ENCODE measurements around the gene DNAJC28. TPM values are rescaled to one million over a fixed set of nuclear protein-coding genes. Genes with fewer than 3 reads are reported as not detected.

The DNAJC28 gene
- total and polyA plus RNA-seq, 2 donors (not counting 1 experiment from before 2014, with no cell fraction given), result 0.30 to 2.5 TPM

DNA sequence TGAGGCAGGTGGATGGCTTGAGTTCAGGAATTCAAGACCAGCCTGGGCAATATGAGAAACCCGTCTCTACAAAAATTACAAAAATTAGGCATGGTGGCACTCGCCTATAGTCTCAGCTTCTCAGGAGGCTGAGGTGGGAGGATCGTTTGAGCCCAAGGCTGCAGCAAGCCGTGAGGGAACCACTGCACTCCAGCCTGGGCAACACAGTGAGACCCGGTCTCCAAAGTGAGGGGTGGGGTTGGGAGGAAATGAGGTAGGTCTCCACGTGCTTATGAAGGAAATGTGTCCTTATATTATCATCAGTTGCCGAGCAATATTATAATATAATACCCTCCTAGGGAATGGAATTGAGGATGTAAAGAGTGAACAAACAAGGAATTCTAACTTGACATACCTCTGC, 14.4 kb downstream of the DNAJC28 start:
- Mint-ChIP-seq H3K27ac (no peak overlapping the region), H3K27me3 (no peaks in the 10 kb centered on the region), H3K9me3 (ENCODE audit: insufficient read depth) (no peaks in the 10 kb centered on the region), H3K4me3 (no peak overlapping the region), H3K4me1 (peaks cover 22% of the 10 kb centered on the region)
- CTCF ChIA-PET, result no interaction called here
- Histone ChIP-seq H3K27ac (ENCODE audit: low read length in 2 of 2) (no peak overlapping the region), H3K36me3 (replicated peaks in 1 of 2; ENCODE audit: control extremely low read depth in 1 of 2, control insufficient read depth in 1 of 2, extremely low read depth in 1 of 2, insufficient read depth in 2 of 2, low read length in 1 of 2) (no peaks in the 10 kb centered on the region), H4K20me1 (ENCODE audit: control insufficient read depth, insufficient read depth, low read length, poor library complexity, severe bottlenecking) (no peaks in the 10 kb centered on the region), H3K27me3 (replicated peaks in 1 of 4; ENCODE audit: control extremely low read depth in 1 of 4, control insufficient read depth in 3 of 4, insufficient read depth in 4 of 4, low read length in 3 of 4) (no peaks in the 10 kb centered on the region), H2AFZ (ENCODE audit: insufficient read depth, low read depth, low read length, poor library complexity, severe bottlenecking) (no peak overlapping the region), H3K4me2 (replicated peaks; ENCODE audit: low read depth, low read length, poor library complexity, severe bottlenecking) (no peak overlapping the region), H3K9ac (ENCODE audit: low read length) (no peak overlapping the region), H3K4me3 (ENCODE audit: control extremely low read depth in 1 of 5, extremely low read depth in 1 of 5, insufficient read depth in 1 of 5, low read depth in 2 of 5, low read length in 4 of 5) (no peak overlapping the region), H3K9me3 (ENCODE audit: control extremely low read depth in 1 of 3, control insufficient read depth in 2 of 3, insufficient read depth in 1 of 3, low read length in 2 of 3) (peaks cover 0 to 3% (median 0%) of the 10 kb centered on the region in 3 donors), H3K79me2 (ENCODE audit: control insufficient read depth, insufficient read depth, low read length) (peaks cover 49% of the 10 kb centered on the region), H3K4me1 (ENCODE audit: control insufficient read depth in 2 of 2, insufficient read depth in 2 of 2, low read length in 2 of 2) (peaks cover 12 to 14% of the 10 kb centered on the region in 2 donors)
- 97% methylated on average over 3 of the region's 7 CpGs for WGBS (ENCODE audit: insufficient coverage)
- TF ChIP-seq EZH2 (IDR thresholded peaks at IDR 0.05; ENCODE audit: borderline replicate concordance, insufficient read depth, low read depth, low read length, poor library complexity, severe bottlenecking), result no peak
- TF ChIP-seq, protein P1, sequence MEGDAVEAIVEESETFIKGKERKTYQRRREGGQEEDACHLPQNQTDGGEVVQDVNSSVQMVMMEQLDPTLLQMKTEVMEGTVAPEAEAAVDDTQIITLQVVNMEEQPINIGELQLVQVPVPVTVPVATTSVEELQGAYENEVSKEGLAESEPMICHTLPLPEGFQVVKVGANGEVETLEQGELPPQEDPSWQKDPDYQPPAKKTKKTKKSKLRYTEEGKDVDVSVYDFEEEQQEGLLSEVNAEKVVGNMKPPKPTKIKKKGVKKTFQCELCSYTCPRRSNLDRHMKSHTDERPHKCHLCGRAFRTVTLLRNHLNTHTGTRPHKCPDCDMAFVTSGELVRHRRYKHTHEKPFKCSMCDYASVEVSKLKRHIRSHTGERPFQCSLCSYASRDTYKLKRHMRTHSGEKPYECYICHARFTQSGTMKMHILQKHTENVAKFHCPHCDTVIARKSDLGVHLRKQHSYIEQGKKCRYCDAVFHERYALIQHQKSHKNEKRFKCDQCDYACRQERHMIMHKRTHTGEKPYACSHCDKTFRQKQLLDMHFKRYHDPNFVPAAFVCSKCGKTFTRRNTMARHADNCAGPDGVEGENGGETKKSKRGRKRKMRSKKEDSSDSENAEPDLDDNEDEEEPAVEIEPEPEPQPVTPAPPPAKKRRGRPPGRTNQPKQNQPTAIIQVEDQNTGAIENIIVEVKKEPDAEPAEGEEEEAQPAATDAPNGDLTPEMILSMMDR (IDR thresholded peaks at IDR 0.05), result no peak
- POLR2A ChIA-PET, result no interaction called here
- ATAC-seq (ENCODE audit: low read depth) (no peak), DNase-seq (no peak)
- intact Hi-C loops (cut with micrococcal nuclease), result loop anchor here (5.0 to 10.0 kb wide), 2 partner anchors 865 to 1082 kb away; partner anchors contain the start of genes CFAP298 and URB1

DNA sequence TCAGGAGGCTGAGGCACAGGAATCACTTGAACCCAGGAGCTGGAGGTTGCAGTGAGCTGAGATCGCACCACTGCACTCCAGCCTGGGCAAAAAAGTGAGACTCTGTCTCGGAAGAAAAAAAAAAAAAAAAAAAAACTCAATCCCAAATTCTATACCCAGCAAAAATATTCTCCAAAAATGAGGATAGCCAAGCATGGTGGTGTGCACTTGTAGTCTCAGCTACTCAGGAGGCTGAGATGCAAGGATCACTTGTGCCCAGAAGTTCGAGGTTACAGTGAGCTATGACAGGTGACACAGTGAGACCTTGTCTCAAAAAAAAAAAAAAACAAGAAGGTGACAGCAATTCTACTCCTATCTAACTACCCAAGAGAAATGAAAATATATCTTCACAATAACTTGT, 18.2 kb downstream of the DNAJC28 start:
- H3K27ac ChIP-seq (ENCODE audit: low read length in 2 of 2), result no peak overlapping the region
- TF ChIP-seq EZH2 (IDR thresholded peaks at IDR 0.05; ENCODE audit: borderline replicate concordance, insufficient read depth, low read depth, low read length, poor library complexity, severe bottlenecking), result no peak
- TF ChIP-seq, protein P1 (IDR thresholded peaks at IDR 0.05), result no peak
- Mint-ChIP-seq H3K9me3 (ENCODE audit: insufficient read depth) (no peaks in the 10 kb centered on the region), H3K27ac (no peak overlapping the region), H3K4me3 (no peak overlapping the region), H3K27me3 (no peaks in the 10 kb centered on the region), H3K4me1 (peaks cover 12% of the 10 kb centered on the region)
- no peaks in the 10 kb centered on the region for H4K20me1 ChIP-seq (ENCODE audit: control insufficient read depth, insufficient read depth, low read length, poor library complexity, severe bottlenecking)
- WGBS (ENCODE audit: insufficient coverage), result no CpG with 5 or more reads among the region's 3 CpGs
- no peaks in the 10 kb centered on the region for H3K27me3 ChIP-seq (replicated peaks in 1 of 4; ENCODE audit: control extremely low read depth in 1 of 4, control insufficient read depth in 3 of 4, insufficient read depth in 4 of 4, low read length in 3 of 4)
- H3K9ac ChIP-seq (ENCODE audit: low read length), result no peak overlapping the region
- no peak overlapping the region for H3K4me2 ChIP-seq (replicated peaks; ENCODE audit: low read depth, low read length, poor library complexity, severe bottlenecking)
- DNase-seq (no peak), ATAC-seq (ENCODE audit: low read depth) (no peak)
- H3K36me3 ChIP-seq (replicated peaks in 1 of 2; ENCODE audit: control extremely low read depth in 1 of 2, control insufficient read depth in 1 of 2, extremely low read depth in 1 of 2, insufficient read depth in 2 of 2, low read length in 1 of 2), result no peaks in the 10 kb centered on the region
- H3K9me3 ChIP-seq (ENCODE audit: control extremely low read depth in 1 of 3, control insufficient read depth in 2 of 3, insufficient read depth in 1 of 3, low read length in 2 of 3), result peaks cover 0 to 3% (median 0%) of the 10 kb centered on the region in 3 donors
- ChIA-PET POLR2A (interaction anchor here (0.7 kb wide), 1 partner anchor 29 kb away, joined by 12 read pairs; no protein-coding TSS in a partner anchor), CTCF (interaction anchor here (0.6 to 0.7 kb wide), 2 partner anchors 60 to 67 kb away, joined by 3 read pairs; no protein-coding TSS in a partner anchor)
- peaks cover 85% of the 10 kb centered on the region for H3K79me2 ChIP-seq (ENCODE audit: control insufficient read depth, insufficient read depth, low read length)
- H3K4me3 ChIP-seq (ENCODE audit: control extremely low read depth in 1 of 5, extremely low read depth in 1 of 5, insufficient read depth in 1 of 5, low read depth in 2 of 5, low read length in 4 of 5), result no peak overlapping the region
- H3K4me1 ChIP-seq (ENCODE audit: control insufficient read depth in 2 of 2, insufficient read depth in 2 of 2, low read length in 2 of 2), result peaks cover 3 to 4% of the 10 kb centered on the region in 2 donors
- intact Hi-C loops (cut with micrococcal nuclease), result loop anchor here (10.0 kb wide), 1 partner anchor 1079 kb away; the partner anchor contains the start of gene URB1
- H2AFZ ChIP-seq (ENCODE audit: insufficient read depth, low read depth, low read length, poor library complexity, severe bottlenecking), result no peak overlapping the region
